Measurements from ENCODE around the gene CANT1. TPM values are rescaled to one million over a fixed set of nuclear protein-coding genes. Genes with fewer than 3 reads are reported as not detected.

The CANT1 gene
- total RNA-seq, 1 experiment from 2014 or later: 54.2 TPM

GRCh38 chr17:79002796-79003593 lies 6.6 kb downstream of the CANT1 start:
- Histone ChIP-seq H3K4me3 (ENCODE audit: low read depth, low read length, poor library complexity, severe bottlenecking) (no peak overlapping the region), H3K4me1 (ENCODE audit: insufficient read depth, low read length, poor library complexity, severe bottlenecking) (no peaks in the 10 kb centered on the region), H3K9me3 (ENCODE audit: low read depth, low read length, poor library complexity, severe bottlenecking) (no peaks in the 10 kb centered on the region), H3K27me3 (replicated peaks; ENCODE audit: insufficient read depth, low read depth, low read length, poor library complexity) (no peaks in the 10 kb centered on the region), H3K27ac (ENCODE audit: low read depth, low read length, poor library complexity, severe bottlenecking) (no peak overlapping the region), H3K36me3 (ENCODE audit: insufficient read depth, low read length, poor library complexity, severe bottlenecking) (peaks cover 6% of the 10 kb centered on the region)
- intact Hi-C loops (cut with micrococcal nuclease; ENCODE audit: unreplicated experiment): no loop called here
- CTCF ChIA-PET: no interaction called here
- DNase-seq (ENCODE audit: low spot score): no peak
- no TSS peak for BruUV-seq (replicated peaks)
- POLR2A ChIA-PET (ENCODE audit: low non-redundant PET): interaction anchor here (0.7 kb wide), 1 partner anchor 757 kb away, joined by 3 read pairs; no protein-coding TSS in a partner anchor
- TF ChIP-seq EZH2 (IDR thresholded peaks at IDR 0.05; ENCODE audit: borderline replicate concordance, low read depth, low read length, poor library complexity, severe bottlenecking) (no peak), CTCF (conservative IDR thresholded peaks at IDR 0.05; ENCODE audit: low read depth, low read length) (no peak)

GRCh38 chr17:79002291-79002690 lies 7.3 kb downstream of the CANT1 start:
- POLR2A ChIA-PET (ENCODE audit: low non-redundant PET): no interaction called here
- intact Hi-C loops (cut with micrococcal nuclease; ENCODE audit: unreplicated experiment): no loop called here
- TF ChIP-seq EZH2 (IDR thresholded peaks at IDR 0.05; ENCODE audit: borderline replicate concordance, low read depth, low read length, poor library complexity, severe bottlenecking): no peak
- TF ChIP-seq CTCF (conservative IDR thresholded peaks at IDR 0.05; ENCODE audit: low read depth, low read length): no peak
- no TSS peak for BruUV-seq (replicated peaks)
- H3K27me3 ChIP-seq (replicated peaks; ENCODE audit: insufficient read depth, low read depth, low read length, poor library complexity): no peaks in the 10 kb centered on the region
- no peak overlapping the region for H3K27ac ChIP-seq (ENCODE audit: low read depth, low read length, poor library complexity, severe bottlenecking)
- H3K4me1 ChIP-seq (ENCODE audit: insufficient read depth, low read length, poor library complexity, severe bottlenecking): no peaks in the 10 kb centered on the region
- no peak overlapping the region for H3K4me3 ChIP-seq (ENCODE audit: low read depth, low read length, poor library complexity, severe bottlenecking)
- peaks cover 13% of the 10 kb centered on the region for H3K36me3 ChIP-seq (ENCODE audit: insufficient read depth, low read length, poor library complexity, severe bottlenecking)
- no peak for DNase-seq (ENCODE audit: low spot score)
- CTCF ChIA-PET: no interaction called here
- H3K9me3 ChIP-seq (ENCODE audit: low read depth, low read length, poor library complexity, severe bottlenecking): no peaks in the 10 kb centered on the region

- Histone ChIP-seq H3K27me3 (replicated peaks; ENCODE audit: insufficient read depth, low read depth, low read length, poor library complexity) (no peaks in the 10 kb centered on the region), H3K9me3 (ENCODE audit: low read depth, low read length, poor library complexity, severe bottlenecking) (no peaks in the 10 kb centered on the region), H3K4me1 (ENCODE audit: insufficient read depth, low read length, poor library complexity, severe bottlenecking) (no peaks in the 10 kb centered on the region), H3K4me3 (ENCODE audit: low read depth, low read length, poor library complexity, severe bottlenecking) (no peak overlapping the region), H3K27ac (ENCODE audit: low read depth, low read length, poor library complexity, severe bottlenecking) (no peak overlapping the region), H3K36me3 (ENCODE audit: insufficient read depth, low read length, poor library complexity, severe bottlenecking) (peaks cover 22% of the 10 kb centered on the region)
- TF ChIP-seq EZH2 (IDR thresholded peaks at IDR 0.05; ENCODE audit: borderline replicate concordance, low read depth, low read length, poor library complexity, severe bottlenecking): no peak
- ChIA-PET CTCF (no interaction called here), POLR2A (ENCODE audit: low non-redundant PET) (no interaction called here)
- no TSS peak for BruUV-seq (replicated peaks)
- intact Hi-C loops (cut with micrococcal nuclease; ENCODE audit: unreplicated experiment): no loop called here
- no peak for DNase-seq (ENCODE audit: low spot score)
Measured at GRCh38 chr17:79001190-79002020, 8.2 kb downstream of the CANT1 start.
